Measurements from ENCODE around the gene BATF3. TPM values are rescaled to one million over a fixed set of nuclear protein-coding genes. Genes with fewer than 3 reads are reported as not detected.
A peak's percentile ranks its signal among the peaks of the same experiment; 100 is the strongest.

BATF3 gene
- total RNA-seq (2021), result 0.50 and 1.3 TPM in 2 replicates
- Bru-seq, nascent RNA, result percentile 32 among the genes with signal in this experiment
- BruChase-seq, experiment 1, labeled RNA remaining after a 2-hour chase, result percentile 41 among the genes with signal in this experiment
- BruChase-seq, experiment 2, labeled RNA remaining after a 6-hour chase, result percentile 35 among the genes with signal in this experiment
- long read RNA-seq, result 0 reads

- TF ChIP-seq EZH2 (IDR thresholded peaks at IDR 0.05; ENCODE audit: low read depth) (no peak), CTCF (conservative IDR thresholded peaks at IDR 0.05) (no peak)
- Histone ChIP-seq H3K27me3 (ENCODE audit: insufficient read depth, low read depth) (peaks cover 41% of the 10 kb centered on the region), H3K79me2 (ENCODE audit: low read depth) (no peaks in the 10 kb centered on the region), H3K4me3 (peak within 1 kb of the TSS; percentile 58), H3K36me3 (ENCODE audit: low read depth) (no peaks in the 10 kb centered on the region), H3K9me2 (ENCODE audit: insufficient read depth) (no peaks in the 10 kb centered on the region), H3K27ac (no peak within 1 kb of the TSS), H3F3A (ENCODE audit: insufficient read depth, low read depth) (peaks cover 14% of the 10 kb centered on the region; the same call in 1 of the 2 replicates), H4K20me1 (ENCODE audit: insufficient read depth) (no peaks in the 10 kb centered on the region), H2AFZ (peak within 1 kb of the TSS; percentile 70), H3K9me3 (ENCODE audit: insufficient read depth, low read depth) (no peaks in the 10 kb centered on the region), H3K4me2 (peak within 1 kb of the TSS; percentile 87), H3K4me1 (replicated peaks; ENCODE audit: insufficient read depth) (0 out of 2 replicates have a peak, but pooled peaks cover 6% of the 10 kb centered on the region)
- POLR2A ChIA-PET (ENCODE audit: unreplicated experiment), result no interaction called here
- no peak for DNase-seq
- CTCF ChIA-PET, result interaction anchor here (0.6 kb wide), 3 partner anchors 69 to 223 kb away, joined by 3 to 4 read pairs (median 3); no protein-coding TSS in a partner anchor
- intact Hi-C loops (cut with micrococcal nuclease; ENCODE audit: unreplicated experiment), result loop anchor here (2.0 kb wide), 1 partner anchor 33 kb away; no protein-coding TSS in a partner anchor
- no TSS peak for BruUV-seq (replicated peaks)
These were observed at the start of gene BATF3 for GRCh38 chr1:212699625-212700222. TSS of gene BATF3 (minus strand) at chr1:212699840. CDS start at chr1:212699762, 78 bp downstream.

- TF ChIP-seq CTCF (conservative IDR thresholded peaks at IDR 0.05) (no peak), EZH2 (IDR thresholded peaks at IDR 0.05; ENCODE audit: low read depth) (no peak)
- ChIA-PET CTCF (no interaction called here), POLR2A (ENCODE audit: unreplicated experiment) (no interaction called here)
- Histone ChIP-seq H2AFZ (no peak overlapping the region), H3K79me2 (ENCODE audit: low read depth) (no peaks in the 10 kb centered on the region), H3K27me3 (ENCODE audit: insufficient read depth, low read depth) (no peaks in the 10 kb centered on the region), H3K4me2 (no peak overlapping the region), H3K36me3 (ENCODE audit: low read depth) (no peaks in the 10 kb centered on the region), H3K9me2 (ENCODE audit: insufficient read depth) (no peaks in the 10 kb centered on the region), H3K27ac (no peak overlapping the region), H3K4me3 (no peak overlapping the region), H4K20me1 (ENCODE audit: insufficient read depth) (no peaks in the 10 kb centered on the region; the same call in 1 of the 2 replicates), H3F3A (ENCODE audit: insufficient read depth, low read depth) (no peaks in the 10 kb centered on the region), H3K9me3 (ENCODE audit: insufficient read depth, low read depth) (peaks cover 3% of the 10 kb centered on the region; the same call in 1 of the 2 replicates), H3K4me1 (replicated peaks; ENCODE audit: insufficient read depth) (no peaks in the 10 kb centered on the region)
- DNase-seq, result no peak
- BruUV-seq (replicated peaks), result no TSS peak
- intact Hi-C loops (cut with micrococcal nuclease; ENCODE audit: unreplicated experiment), result no loop called here
These were observed 46.9 kb upstream of the BATF3 start for GRCh38 chr1:212746546-212746945.

GRCh38 chr1:212745303-212745702, 45.7 kb upstream of the BATF3 start:
- Histone ChIP-seq H3K9me2 (ENCODE audit: insufficient read depth) (no peaks in the 10 kb centered on the region), H4K20me1 (ENCODE audit: insufficient read depth) (no peaks in the 10 kb centered on the region; the same call in 1 of the 2 replicates), H3K36me3 (ENCODE audit: low read depth) (no peaks in the 10 kb centered on the region), H3K79me2 (ENCODE audit: low read depth) (no peaks in the 10 kb centered on the region), H2AFZ (no peak overlapping the region), H3K9me3 (ENCODE audit: insufficient read depth, low read depth) (peaks cover 5% of the 10 kb centered on the region; the same call in 1 of the 2 replicates), H3K4me3 (no peak overlapping the region), H3F3A (ENCODE audit: insufficient read depth, low read depth) (no peaks in the 10 kb centered on the region), H3K27ac (no peak overlapping the region), H3K27me3 (ENCODE audit: insufficient read depth, low read depth) (no peaks in the 10 kb centered on the region), H3K4me1 (replicated peaks; ENCODE audit: insufficient read depth) (no peaks in the 10 kb centered on the region), H3K4me2 (no peak overlapping the region)
- ChIA-PET POLR2A (ENCODE audit: unreplicated experiment) (no interaction called here), CTCF (no interaction called here)
- intact Hi-C loops (cut with micrococcal nuclease; ENCODE audit: unreplicated experiment), result no loop called here
- BruUV-seq (replicated peaks), result no TSS peak
- DNase-seq, result no peak
- TF ChIP-seq CTCF (conservative IDR thresholded peaks at IDR 0.05) (no peak), EZH2 (IDR thresholded peaks at IDR 0.05; ENCODE audit: low read depth) (no peak)
